ENCODE data around the gene CTAGE1. TPM values are rescaled to one million over a fixed set of nuclear protein-coding genes. Genes with fewer than 3 reads are reported as not detected.

Gene CTAGE1
- total RNA-seq, 3 donors from 2014 or later, result not detected

GRCh38 chr18:22391407-22392345 lies 26.0 kb downstream of the CTAGE1 start:
- Histone ChIP-seq H3K36me3 (no peaks in the 10 kb centered on the region), H3K27ac (no peak overlapping the region), H3K9me3 (no peaks in the 10 kb centered on the region), H3K4me3 (no peak overlapping the region), H3K4me1 (no peaks in the 10 kb centered on the region), H3K27me3 (no peaks in the 10 kb centered on the region)
- TF ChIP-seq, protein P1, sequence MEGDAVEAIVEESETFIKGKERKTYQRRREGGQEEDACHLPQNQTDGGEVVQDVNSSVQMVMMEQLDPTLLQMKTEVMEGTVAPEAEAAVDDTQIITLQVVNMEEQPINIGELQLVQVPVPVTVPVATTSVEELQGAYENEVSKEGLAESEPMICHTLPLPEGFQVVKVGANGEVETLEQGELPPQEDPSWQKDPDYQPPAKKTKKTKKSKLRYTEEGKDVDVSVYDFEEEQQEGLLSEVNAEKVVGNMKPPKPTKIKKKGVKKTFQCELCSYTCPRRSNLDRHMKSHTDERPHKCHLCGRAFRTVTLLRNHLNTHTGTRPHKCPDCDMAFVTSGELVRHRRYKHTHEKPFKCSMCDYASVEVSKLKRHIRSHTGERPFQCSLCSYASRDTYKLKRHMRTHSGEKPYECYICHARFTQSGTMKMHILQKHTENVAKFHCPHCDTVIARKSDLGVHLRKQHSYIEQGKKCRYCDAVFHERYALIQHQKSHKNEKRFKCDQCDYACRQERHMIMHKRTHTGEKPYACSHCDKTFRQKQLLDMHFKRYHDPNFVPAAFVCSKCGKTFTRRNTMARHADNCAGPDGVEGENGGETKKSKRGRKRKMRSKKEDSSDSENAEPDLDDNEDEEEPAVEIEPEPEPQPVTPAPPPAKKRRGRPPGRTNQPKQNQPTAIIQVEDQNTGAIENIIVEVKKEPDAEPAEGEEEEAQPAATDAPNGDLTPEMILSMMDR (IDR thresholded peaks at IDR 0.05), result no peak
- TF ChIP-seq POLR2AphosphoS5 (IDR thresholded peaks at IDR 0.05), result no peak
- no peak for TF ChIP-seq POLR2A (IDR thresholded peaks at IDR 0.05)
- peak in 1 of 2 donors; percentile 25 for DNase-seq (ENCODE audit: low spot score in 2 of 2)
- intact Hi-C loops (cut with DNase I; ENCODE audit: low total_unique reads), result no loop called here

DNA sequence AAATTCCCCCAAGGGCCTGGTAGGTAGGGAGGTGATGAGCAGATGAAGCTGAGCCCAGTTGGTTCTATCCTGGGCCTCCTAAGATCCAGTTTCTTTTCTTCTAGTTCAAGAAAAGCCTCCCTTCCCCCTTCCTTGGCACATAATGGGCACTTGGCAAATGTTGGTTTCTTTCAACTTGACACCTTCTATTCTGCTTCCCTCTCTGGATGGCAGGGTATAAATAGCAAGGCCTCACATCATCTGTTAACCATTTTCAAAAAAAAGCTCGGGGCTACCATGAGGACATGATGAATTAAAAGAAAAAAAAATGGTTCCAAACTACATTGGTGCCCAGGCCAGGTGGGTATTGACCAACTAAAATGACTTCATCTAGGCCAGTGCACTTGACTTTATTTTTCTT lies 29.9 kb downstream of the CTAGE1 start:
- H3K4me1 ChIP-seq, result no peaks in the 10 kb centered on the region
- TF ChIP-seq POLR2A (IDR thresholded peaks at IDR 0.05) (no peak), POLR2AphosphoS5 (IDR thresholded peaks at IDR 0.05) (no peak)
- TF ChIP-seq, protein P1 (IDR thresholded peaks at IDR 0.05), result no peak
- intact Hi-C loops (cut with DNase I; ENCODE audit: low total_unique reads), result no loop called here

GRCh38 chr18:22387364-22387763 lies 30.4 kb downstream of the CTAGE1 start:
- TF ChIP-seq, protein P1 (IDR thresholded peaks at IDR 0.05), result no peak
- no peak for TF ChIP-seq POLR2A (IDR thresholded peaks at IDR 0.05)
- TF ChIP-seq POLR2AphosphoS5 (IDR thresholded peaks at IDR 0.05), result no peak
- no peak overlapping the region for H3K4me3 ChIP-seq
- H3K36me3 ChIP-seq, result no peaks in the 10 kb centered on the region
- H3K27ac ChIP-seq, result no peak overlapping the region
- intact Hi-C loops (cut with DNase I; ENCODE audit: low total_unique reads), result no loop called here
- no peaks in the 10 kb centered on the region for H3K27me3 ChIP-seq
- no peaks in the 10 kb centered on the region for H3K9me3 ChIP-seq
- H3K4me1 ChIP-seq, result no peaks in the 10 kb centered on the region
- DNase-seq (ENCODE audit: low spot score in 2 of 2), result no peak

More for the DNA sequence above, 29.9 kb downstream of the CTAGE1 start:
- Histone ChIP-seq H3K9me3 (no peaks in the 10 kb centered on the region), H3K36me3 (no peaks in the 10 kb centered on the region), H3K27ac (no peak overlapping the region), H3K4me3 (no peak overlapping the region), H3K27me3 (no peaks in the 10 kb centered on the region)
- no peak for DNase-seq (ENCODE audit: low spot score in 2 of 2)

DNA sequence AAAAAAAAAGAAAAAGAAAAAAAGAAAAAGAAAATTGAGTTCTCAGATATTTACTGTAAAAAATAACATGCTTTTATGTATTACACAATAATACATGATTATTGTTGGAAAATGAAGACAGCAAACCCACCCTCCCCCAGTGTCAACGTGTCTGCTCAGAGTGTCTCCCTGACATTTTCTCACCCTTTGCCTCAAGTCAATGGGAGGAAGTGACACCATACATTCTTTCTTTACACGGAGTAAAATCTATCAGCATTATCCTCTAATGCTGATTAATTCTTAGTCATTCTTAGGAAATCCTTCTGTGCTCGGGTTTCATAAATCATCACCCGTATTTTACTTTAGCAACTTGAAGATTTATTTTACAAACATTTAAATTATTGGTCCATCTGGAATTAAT lies 32.0 kb downstream of the CTAGE1 start:
- Histone ChIP-seq H3K27me3 (no peaks in the 10 kb centered on the region), H3K36me3 (no peaks in the 10 kb centered on the region), H3K4me1 (no peaks in the 10 kb centered on the region), H3K9me3 (no peaks in the 10 kb centered on the region), H3K4me3 (no peak overlapping the region), H3K27ac (no peak overlapping the region)
- DNase-seq (ENCODE audit: low spot score in 2 of 2), result no peak
- intact Hi-C loops (cut with DNase I; ENCODE audit: low total_unique reads), result no loop called here
- TF ChIP-seq, protein P1 (IDR thresholded peaks at IDR 0.05), result no peak
- no peak for TF ChIP-seq POLR2AphosphoS5 (IDR thresholded peaks at IDR 0.05)
- TF ChIP-seq POLR2A (IDR thresholded peaks at IDR 0.05), result no peak

DNA sequence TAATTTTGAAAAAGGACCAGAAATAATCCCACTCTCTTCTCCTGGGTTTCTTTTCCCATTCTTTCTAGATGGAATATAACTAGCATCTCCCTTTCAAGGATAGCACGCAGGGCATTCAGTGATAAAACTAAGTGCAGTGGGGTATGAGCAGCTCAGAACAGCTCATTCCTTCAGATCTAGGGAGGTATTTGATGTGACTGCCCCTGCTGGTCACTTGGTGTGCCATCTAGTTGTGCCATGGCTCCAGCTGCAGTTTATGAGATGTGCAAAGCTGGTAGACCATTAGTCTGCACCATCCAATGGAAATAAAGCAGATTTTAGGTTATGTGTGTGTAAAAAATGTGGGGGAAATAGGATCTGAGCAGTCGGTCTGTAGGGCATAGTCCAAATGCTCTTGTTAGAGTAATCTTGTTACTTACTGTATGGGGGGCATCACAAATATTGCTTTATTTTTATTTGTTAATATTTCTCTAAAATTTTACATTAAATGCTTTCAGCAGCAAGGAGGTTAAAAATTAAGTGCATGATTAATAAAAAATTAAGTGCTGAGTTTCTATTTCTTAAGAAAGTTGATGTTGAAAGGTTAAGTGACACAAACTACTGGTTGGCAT lies 38.9 kb downstream of the CTAGE1 start:
- Histone ChIP-seq H3K36me3 (no peaks in the 10 kb centered on the region), H3K27me3 (no peaks in the 10 kb centered on the region), H3K9me3 (no peaks in the 10 kb centered on the region), H3K4me3 (no peak overlapping the region), H3K4me1 (no peaks in the 10 kb centered on the region), H3K27ac (no peak overlapping the region)
- no peak for TF ChIP-seq POLR2A (IDR thresholded peaks at IDR 0.05)
- TF ChIP-seq, protein P1 (IDR thresholded peaks at IDR 0.05), result peak in 1 of 3 donors; percentile 38
- intact Hi-C loops (cut with DNase I; ENCODE audit: low total_unique reads), result no loop called here
- DNase-seq (ENCODE audit: low spot score in 2 of 2), result no peak
